Activated CD4-positive, alpha-beta T cell treated with anti-CD3 and anti-CD28 coated beads, Interleukin-2, amount 10 ng/mL, durations not matched to agents 24 days and 14 days (primary cell): ENCODE results near the gene TRMT11. TPM values are rescaled to one million over a fixed set of nuclear protein-coding genes. Genes with fewer than 3 reads are reported as not detected.
"Not testable (repeated sequence)": the region's sequence is repeated elsewhere in the genome, so short reads cannot be mapped to it uniquely, and the experiment has no call there.

Source experiments
- DNase-seq: peaks from one replicate; pipeline ENCODE4 v3.0.0; 2022
- H3K27ac Mint-ChIP-seq: one replicate; pipeline ENCODE4 v1.8.0; 2022; ENCODE audit warnings: mild to moderate bottlenecking, mixed read lengths
- H3K27me3 Mint-ChIP-seq: one replicate; pipeline ENCODE4 v1.8.0; 2022; ENCODE audit warnings: mixed read lengths
- H3K36me3 Mint-ChIP-seq: one replicate; pipeline ENCODE4 v1.8.0; 2022; ENCODE audit warnings: low read depth, mild to moderate bottlenecking, mixed read lengths
- H3K4me1 Mint-ChIP-seq: one replicate; pipeline ENCODE4 v1.8.0; 2021; ENCODE audit warnings: mixed read lengths
- H3K4me3 Mint-ChIP-seq: one replicate; pipeline ENCODE4 v1.8.0; 2022; ENCODE audit warnings: mild to moderate bottlenecking, moderate library complexity, mixed read lengths
- H3K9me3 Mint-ChIP-seq: one replicate; pipeline ENCODE4 v1.8.0; 2021; ENCODE audit warnings: mixed read lengths
- intact Hi-C: fragments of 100-400 bp; cut with micrococcal nuclease; formaldehyde crosslinking; loops from one replicate; pipeline ENCODE4 v1.15.1; 2023
- total RNA-seq: library from RNA; stranded (reverse); gene quantifications from 2 replicates; pipeline ENCODE4 v1.2.3, GENCODE V29; 2022

TRMT11 gene
- total RNA-seq, 1 donor from 2014 or later = 34.4 TPM

DNA sequence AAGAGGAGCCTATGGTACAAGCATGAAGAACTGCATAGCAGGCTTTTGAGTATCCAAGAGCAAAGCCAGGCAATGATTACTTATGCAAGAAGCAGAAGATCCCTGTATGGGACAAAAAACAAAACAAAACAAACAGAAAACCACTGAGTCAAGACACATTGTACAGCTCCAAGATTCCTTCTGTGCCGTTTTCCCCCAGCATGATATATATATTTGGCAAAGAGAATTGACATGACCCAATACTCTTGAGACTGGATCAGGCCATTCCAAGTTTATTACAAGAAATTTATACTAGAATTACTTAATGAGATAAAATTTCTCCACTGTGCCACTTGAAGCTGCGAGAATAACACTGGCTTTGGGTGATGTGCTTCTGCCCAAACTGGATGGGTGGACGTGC, 65.5 kb downstream of the TRMT11 start:
- no peaks in the 10 kb centered on the region for H3K9me3 Mint-ChIP-seq
- H3K4me1 Mint-ChIP-seq = no peaks in the 10 kb centered on the region
- H3K27ac Mint-ChIP-seq = no peak overlapping the region
- no peaks in the 10 kb centered on the region for H3K27me3 Mint-ChIP-seq
- DNase-seq = no peak
- H3K36me3 Mint-ChIP-seq = peaks cover 9% of the 10 kb centered on the region
- intact Hi-C loops = no loop called here
- H3K4me3 Mint-ChIP-seq = no peak overlapping the region

DNA sequence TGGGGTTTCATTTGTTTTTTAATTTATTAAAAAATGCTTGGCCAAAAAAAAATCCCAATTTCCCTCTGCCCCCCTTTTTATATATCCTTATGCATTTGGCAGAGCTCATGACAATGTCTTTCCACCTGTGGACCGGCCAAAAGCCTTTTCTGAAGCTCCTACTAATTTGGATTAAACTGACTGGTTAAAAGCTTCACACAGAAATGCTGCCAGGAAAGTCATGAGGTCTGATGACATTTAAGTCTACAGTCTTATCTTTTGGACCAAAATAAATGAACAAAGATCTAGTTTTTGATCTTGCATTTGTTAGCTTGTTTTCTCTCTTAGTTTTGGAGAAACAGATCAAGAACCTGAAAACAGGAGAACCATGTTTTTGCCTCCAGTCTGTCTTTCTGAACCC, 66.1 kb downstream of the TRMT11 start:
- no peak for DNase-seq
- Mint-ChIP-seq H3K4me1 (no peaks in the 10 kb centered on the region), H3K9me3 (no peaks in the 10 kb centered on the region), H3K27ac (no peak overlapping the region), H3K4me3 (no peak overlapping the region), H3K27me3 (no peaks in the 10 kb centered on the region), H3K36me3 (peaks cover 4% of the 10 kb centered on the region)
- intact Hi-C loops = no loop called here

DNA sequence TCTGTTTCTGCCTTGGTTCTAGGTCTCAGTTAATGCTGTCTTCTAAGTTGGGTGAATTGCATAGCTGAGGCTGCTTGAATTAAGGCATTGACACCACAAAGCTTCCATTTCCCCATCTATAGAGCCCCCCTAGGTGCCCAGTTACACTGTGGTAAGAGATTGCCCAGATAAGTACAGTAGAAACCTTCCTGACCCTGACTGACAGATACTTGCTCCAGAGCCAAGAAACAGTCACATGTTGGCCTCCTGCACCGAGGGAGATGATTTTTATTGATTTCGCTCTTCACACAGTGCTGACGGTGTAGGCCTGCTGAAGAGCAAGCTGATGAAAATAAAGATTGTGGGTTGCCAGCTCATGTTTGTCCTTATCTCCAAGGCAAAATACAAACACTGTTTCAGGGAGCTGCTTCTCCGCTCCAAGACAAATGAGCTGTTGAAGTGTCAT, 67.9 kb downstream of the TRMT11 start:
- Mint-ChIP-seq H3K9me3 (no peaks in the 10 kb centered on the region), H3K36me3 (peaks cover 4% of the 10 kb centered on the region), H3K27ac (no peak overlapping the region), H3K4me1 (no peaks in the 10 kb centered on the region), H3K4me3 (no peak overlapping the region), H3K27me3 (no peaks in the 10 kb centered on the region)
- intact Hi-C loops = no loop called here
- DNase-seq = no peak

DNA sequence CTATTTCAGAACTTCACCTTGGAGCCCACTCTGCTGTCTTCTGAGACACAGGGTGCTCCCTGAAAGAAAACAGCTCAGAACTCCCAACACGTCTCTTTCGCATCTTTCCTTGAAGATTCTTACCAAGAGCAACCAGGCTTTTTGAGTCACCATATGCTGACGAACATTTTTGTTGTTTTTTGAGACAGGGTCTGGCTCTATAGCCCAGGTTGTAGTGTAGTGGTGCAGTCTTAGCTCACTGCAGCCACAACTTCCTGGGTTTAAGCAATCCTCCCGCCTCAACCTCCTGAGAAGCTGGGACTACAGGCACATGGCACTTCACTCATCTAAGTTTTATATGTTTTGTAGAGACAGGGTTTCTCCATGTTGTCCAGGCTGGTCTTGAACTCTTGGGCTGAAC, 68.5 kb downstream of the TRMT11 start:
- Mint-ChIP-seq H3K4me3 (no peak overlapping the region), H3K4me1 (no peaks in the 10 kb centered on the region), H3K27me3 (no peaks in the 10 kb centered on the region), H3K9me3 (no peaks in the 10 kb centered on the region), H3K27ac (no peak overlapping the region), H3K36me3 (peaks cover 4% of the 10 kb centered on the region)
- DNase-seq = no peak
- intact Hi-C loops = no loop called here

DNA sequence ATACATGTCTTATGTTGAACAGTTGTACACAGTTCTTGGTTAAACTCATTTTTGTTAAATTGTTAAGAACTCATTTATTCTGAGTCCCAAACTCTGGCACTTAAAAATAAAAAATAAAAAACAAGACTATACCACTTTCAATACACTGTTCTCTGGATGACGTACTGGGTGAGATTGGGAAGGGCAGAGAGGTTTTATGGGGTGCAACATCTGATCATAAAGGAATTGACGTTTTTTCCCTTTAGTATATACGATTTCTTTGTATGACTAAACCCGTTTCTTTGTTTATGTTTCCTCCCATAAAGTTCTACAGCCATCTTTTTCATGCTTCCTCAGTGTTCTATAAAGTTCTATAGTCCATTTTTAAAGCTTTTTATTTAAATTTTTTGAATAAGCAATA, 69.1 kb downstream of the TRMT11 start:
- no peaks in the 10 kb centered on the region for H3K27me3 Mint-ChIP-seq
- intact Hi-C loops = no loop called here
- H3K4me3 Mint-ChIP-seq = no peak overlapping the region
- H3K4me1 Mint-ChIP-seq = peaks cover 2% of the 10 kb centered on the region
- no peak for DNase-seq
- H3K27ac Mint-ChIP-seq = no peak overlapping the region
- peaks cover 4% of the 10 kb centered on the region for H3K36me3 Mint-ChIP-seq
- no peaks in the 10 kb centered on the region for H3K9me3 Mint-ChIP-seq

DNA sequence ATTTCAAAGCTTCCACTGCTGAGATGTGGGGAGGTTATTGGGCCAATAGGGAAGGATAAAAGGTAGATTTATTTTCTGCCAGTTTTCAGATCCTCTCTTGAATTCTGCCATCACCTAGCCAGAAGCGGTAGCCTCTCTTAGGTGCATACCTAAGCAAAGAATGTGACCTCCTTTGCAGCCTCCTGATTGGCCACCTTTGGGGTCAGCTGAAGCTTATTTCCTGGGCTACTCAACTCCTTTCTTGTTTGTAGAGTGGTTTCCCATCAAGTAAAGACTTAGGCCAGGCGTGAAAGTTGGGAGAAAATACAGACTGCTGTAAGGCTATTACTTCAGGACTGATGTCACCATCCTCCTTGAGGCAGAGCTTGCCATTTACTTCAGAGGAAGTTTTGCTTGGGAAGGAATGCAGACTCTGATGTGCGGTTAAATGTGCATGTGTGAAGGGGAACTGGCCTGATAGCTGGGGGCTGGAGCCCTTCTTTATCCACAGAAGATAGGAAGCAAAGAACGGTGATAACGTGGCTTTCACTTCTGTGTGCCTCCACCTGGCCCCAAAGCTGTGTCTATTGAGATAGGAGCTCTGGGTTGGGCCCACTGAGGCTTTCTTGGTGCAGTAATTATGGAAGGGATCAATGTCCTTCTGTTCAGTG, 70.1 kb downstream of the TRMT11 start:
- Mint-ChIP-seq H3K4me1 (peaks cover 2% of the 10 kb centered on the region), H3K27ac (no peak overlapping the region), H3K9me3 (no peaks in the 10 kb centered on the region), H3K27me3 (no peaks in the 10 kb centered on the region), H3K36me3 (peaks cover 4% of the 10 kb centered on the region), H3K4me3 (no peak overlapping the region)
- no peak for DNase-seq
- intact Hi-C loops = no loop called here

DNA sequence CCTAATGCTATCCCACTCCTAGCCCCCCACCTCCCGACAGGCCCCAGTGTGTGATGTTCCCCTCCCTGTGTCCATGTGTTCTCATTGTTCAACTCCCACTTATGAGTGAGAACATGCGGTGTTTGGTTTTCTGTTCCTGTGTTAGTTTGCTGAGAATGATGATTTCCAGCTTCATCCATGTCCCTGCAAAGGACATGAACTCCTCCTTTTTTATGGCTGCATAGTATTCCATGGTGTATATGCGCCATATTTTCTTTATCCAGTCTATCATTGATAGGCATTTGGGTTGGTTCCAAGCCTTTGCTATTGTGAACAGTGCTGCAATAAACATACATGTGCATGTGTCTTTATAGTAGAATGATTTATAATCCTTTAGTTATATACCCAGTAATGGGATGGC, 71.7 kb downstream of the TRMT11 start:
- H3K9me3 Mint-ChIP-seq, intact Hi-C loops, H3K4me1 Mint-ChIP-seq, H3K36me3 Mint-ChIP-seq, DNase-seq, H3K4me3 Mint-ChIP-seq, H3K27ac Mint-ChIP-seq, H3K27me3 Mint-ChIP-seq: not testable (repeated sequence)

DNA sequence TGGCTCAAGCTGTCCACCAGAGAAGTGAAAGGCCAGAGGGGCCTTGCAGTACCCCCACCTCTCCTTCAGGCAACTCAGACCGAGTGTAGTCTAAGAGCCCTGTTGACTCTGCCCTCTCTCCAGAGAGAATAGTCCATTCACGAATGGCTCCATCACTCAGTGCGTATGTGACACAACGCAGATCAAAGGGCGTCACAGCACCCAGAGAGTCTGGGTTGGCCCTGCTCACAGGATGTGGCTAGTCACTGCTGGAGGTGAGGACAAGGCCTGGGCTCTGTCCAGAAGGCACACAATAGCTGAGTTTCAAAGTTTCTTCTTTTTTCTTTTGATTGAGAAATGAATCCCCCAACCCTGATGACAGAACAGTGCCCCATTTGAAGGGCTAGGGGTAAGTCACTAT, 74.1 kb downstream of the TRMT11 start:
- no peak overlapping the region for H3K4me3 Mint-ChIP-seq
- H3K9me3 Mint-ChIP-seq = no peaks in the 10 kb centered on the region
- H3K36me3 Mint-ChIP-seq = peaks cover 2% of the 10 kb centered on the region
- no peaks in the 10 kb centered on the region for H3K27me3 Mint-ChIP-seq
- DNase-seq = no peak
- peaks cover 2% of the 10 kb centered on the region for H3K4me1 Mint-ChIP-seq
- intact Hi-C loops = no loop called here
- peak overlapping the region; percentile 31 for H3K27ac Mint-ChIP-seq

DNA sequence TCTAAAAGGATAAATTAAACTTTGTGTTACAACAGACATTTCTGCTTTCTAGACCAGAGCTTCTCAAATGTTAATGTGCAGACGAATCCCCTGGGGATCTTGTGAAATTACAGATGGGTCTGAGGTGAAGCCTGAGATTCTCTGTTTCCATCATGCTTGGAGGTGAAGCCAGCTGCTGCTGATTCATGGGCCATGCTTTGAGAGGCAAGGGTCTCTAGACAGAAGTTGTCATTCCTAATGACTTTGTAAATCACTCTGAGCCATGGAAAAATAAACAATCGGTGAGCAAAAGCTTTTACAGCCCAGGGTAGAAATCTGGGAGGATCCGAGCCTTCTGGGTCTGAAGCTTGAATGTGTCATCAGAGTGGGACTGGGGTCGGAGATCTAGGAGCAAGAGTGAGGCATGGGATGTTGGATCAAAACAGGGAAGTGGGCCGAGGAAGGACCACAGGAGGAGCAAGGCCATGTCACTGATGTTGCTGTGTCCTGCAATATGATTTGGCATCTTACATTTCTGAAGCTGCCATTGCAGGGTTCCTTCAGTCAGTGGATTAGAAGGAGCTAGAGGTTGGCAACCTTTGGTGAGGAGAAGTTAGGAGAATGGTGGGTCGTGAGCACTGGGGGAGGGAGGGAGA, 77.3 kb downstream of the TRMT11 start:
- H3K4me1 Mint-ChIP-seq = peaks cover 2% of the 10 kb centered on the region
- H3K27ac Mint-ChIP-seq = no peak overlapping the region
- no peak for DNase-seq
- H3K9me3 Mint-ChIP-seq = no peaks in the 10 kb centered on the region
- H3K27me3 Mint-ChIP-seq = no peaks in the 10 kb centered on the region
- H3K4me3 Mint-ChIP-seq = no peak overlapping the region
- no peaks in the 10 kb centered on the region for H3K36me3 Mint-ChIP-seq
- intact Hi-C loops = no loop called here

DNA sequence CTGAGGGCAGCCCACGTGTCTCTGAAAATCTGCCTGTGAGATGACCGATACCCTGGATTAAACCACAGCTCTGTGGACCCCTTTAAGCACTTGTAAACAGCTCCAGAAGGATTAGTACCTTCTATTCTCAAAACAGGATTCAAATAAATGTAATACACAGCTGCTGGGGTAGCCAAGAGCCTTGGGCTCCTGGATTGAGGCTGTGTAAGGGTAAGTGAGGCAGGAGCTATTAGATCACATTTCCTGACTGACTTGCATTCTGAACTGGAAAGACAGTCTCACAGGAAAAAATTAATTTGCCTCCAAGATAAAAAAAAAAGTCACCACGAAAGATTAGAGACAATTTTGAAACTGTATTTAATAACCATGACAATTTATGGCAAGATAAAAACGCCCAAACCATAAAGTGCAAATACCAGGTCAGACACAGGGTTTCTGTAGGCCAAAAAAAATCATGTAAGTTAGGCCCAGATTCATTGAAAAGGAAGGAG, 78.0 kb downstream of the TRMT11 start:
- no peak overlapping the region for H3K4me3 Mint-ChIP-seq
- no peaks in the 10 kb centered on the region for H3K27me3 Mint-ChIP-seq
- H3K27ac Mint-ChIP-seq = no peak overlapping the region
- no peak for DNase-seq
- intact Hi-C loops = no loop called here
- no peaks in the 10 kb centered on the region for H3K36me3 Mint-ChIP-seq
- H3K4me1 Mint-ChIP-seq = peaks cover 2% of the 10 kb centered on the region
- H3K9me3 Mint-ChIP-seq = no peaks in the 10 kb centered on the region

DNA sequence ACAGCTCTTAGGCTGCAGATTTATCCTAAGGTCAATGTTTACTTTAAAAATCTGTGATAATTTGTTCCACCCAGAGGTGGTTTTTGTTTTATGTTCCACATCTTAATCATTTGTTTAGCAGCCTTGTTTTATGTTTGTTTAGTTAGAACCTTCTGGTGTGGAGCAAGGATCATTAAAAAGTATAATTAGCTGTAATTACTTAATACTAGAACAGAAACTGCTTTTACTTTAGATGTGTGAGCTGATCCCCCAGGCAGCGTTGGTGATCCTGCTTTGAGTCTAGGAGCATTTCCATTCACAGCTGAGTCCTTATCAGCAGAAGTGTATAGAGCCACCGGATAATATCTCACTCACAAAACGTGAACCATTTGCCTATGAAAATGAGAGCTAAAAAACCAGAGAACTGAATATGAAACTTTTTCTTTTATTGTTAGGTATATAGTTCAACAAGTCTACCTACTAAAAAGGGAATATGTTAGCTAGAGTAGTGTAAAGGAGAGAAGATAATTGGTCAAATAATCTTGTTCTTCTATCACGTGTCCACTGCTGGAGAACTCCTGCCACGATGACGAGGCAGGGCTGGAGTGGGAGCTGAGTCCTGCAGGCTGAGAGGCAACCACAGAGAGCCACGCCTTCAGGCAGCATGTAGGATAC, 78.5 kb downstream of the TRMT11 start:
- peaks cover 2% of the 10 kb centered on the region for H3K4me1 Mint-ChIP-seq
- intact Hi-C loops = no loop called here

DNA sequence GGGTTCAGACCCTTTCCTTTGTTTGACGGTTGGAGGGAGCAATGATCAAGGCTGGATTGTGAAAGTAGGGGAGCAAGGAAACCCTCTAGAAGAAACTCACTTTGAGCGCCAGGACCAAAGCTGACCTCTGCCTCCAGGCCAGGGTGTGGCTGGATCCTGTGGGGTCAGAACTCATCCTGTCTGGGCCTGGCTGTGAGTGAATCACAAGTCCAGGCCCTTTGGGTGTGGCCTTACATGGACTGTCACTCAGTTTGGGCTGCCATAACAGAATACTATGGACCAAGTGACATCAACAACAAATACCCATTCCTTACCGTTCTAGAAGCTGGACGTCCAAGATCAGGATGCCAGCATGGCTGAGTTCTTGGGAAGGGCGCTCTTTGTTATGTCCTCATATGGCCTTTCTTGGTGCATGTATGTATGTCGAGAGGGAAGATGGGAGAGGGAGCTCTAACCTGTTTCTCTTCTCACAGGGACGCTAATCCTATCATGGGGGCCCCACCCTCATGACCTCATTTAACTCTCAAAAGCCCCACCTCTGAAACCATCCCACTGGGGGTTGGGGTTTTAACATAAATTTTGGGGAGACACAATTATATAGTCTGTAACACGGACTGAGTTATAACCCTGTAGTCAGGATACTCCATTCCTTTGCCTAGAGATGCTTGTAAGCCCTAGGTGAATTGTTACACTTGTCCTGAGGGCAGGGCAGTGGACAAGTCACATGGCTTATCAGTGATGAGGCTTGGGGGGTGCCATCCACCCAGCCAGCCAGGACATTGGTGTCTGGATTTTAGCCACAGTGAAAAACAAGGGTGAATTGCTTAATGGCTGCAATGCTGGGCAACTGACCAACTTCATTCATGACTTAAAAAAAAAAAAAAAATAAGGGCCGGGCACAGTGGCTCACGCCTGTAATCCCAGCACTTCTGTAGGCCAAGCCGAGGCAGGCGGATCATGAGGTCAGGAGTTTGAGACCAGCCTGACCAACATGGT, 80.0 kb downstream of the TRMT11 start:
- Mint-ChIP-seq H3K9me3 (no peaks in the 10 kb centered on the region), H3K27me3 (no peaks in the 10 kb centered on the region), H3K27ac (no peak overlapping the region), H3K36me3 (peaks cover 2% of the 10 kb centered on the region), H3K4me1 (no peaks in the 10 kb centered on the region), H3K4me3 (no peak overlapping the region)
- intact Hi-C loops = no loop called here
- no peak for DNase-seq

More for the DNA sequence above, 78.5 kb downstream of the TRMT11 start:
- Mint-ChIP-seq H3K27me3 (no peaks in the 10 kb centered on the region), H3K27ac (no peak overlapping the region), H3K4me3 (no peak overlapping the region), H3K36me3 (no peaks in the 10 kb centered on the region), H3K9me3 (no peaks in the 10 kb centered on the region)
- no peak for DNase-seq

DNA sequence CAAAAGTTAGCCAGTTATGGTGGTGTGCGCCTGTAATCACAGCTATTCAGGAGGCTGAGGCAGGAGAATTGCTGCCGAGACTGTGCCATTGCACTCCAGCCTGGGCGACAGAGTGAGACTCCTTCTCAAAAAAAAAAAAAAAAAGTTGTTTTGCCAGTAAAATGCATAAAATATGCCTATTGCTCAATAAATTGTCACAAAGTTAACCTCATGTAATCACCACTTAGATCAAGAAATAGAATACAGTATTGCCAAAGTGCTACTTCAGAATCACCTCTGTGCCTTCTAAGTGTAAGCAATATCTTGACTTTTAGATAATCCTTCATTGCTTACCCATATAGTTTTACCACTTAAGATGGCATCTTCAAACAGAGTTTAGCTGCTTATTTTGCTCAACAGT, 80.7 kb downstream of the TRMT11 start:
- no peak for DNase-seq
- H3K27ac Mint-ChIP-seq = no peak overlapping the region
- H3K4me1 Mint-ChIP-seq = no peaks in the 10 kb centered on the region
- H3K9me3 Mint-ChIP-seq = no peaks in the 10 kb centered on the region
- peaks cover 2% of the 10 kb centered on the region for H3K36me3 Mint-ChIP-seq
- H3K4me3 Mint-ChIP-seq = no peak overlapping the region
- no peaks in the 10 kb centered on the region for H3K27me3 Mint-ChIP-seq
- intact Hi-C loops = no loop called here
